GM04503 (cell line): ENCODE measurements around the gene PPIF.

Source experiments
- DNase-seq: peaks from one replicate; pipeline ENCODE4 v3.0.0-alpha.2; 2012; ENCODE audit warnings: low read depth

Gene PPIF

DNA sequence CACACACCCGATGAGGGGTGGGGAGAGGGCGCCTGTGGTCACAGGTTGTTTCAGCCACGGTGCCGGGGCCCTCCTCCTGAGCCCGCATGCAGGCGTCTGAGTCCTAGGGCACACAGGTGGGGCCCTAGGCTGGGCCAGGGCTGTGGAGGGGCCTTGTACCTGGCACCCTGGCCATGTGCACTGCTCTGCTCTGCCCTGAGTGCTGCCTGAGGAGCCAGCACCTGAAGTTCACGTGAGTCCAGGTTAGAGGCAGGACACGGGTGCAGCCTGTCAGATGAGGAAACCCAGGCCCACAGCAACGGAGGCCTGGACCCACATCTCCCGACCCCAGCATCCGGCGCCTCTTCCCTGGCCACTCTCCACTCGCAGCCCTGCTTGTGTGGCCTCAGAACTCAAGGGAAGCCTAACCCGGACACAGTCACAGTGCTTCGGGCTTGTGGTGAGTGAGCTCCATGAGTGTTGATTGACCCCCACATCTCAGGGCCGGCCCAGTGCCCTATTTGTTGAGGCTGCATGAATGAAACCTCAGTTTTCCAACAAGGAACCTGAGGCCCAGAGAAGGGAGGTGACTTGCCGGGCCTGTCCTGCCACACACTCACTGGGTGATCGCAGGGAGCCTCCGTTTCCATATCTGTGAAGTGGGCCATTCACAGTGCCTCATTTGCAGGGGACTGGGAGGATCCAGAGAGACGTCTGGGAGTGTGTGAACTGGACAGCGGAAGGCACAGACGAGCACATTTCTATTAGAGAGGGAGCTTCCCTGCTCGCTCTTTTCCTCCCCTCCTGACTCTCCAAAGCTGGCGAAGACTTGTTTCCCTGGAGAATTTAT lies 39.6 kb downstream of the PPIF start:
- DNase-seq: no peak

DNA sequence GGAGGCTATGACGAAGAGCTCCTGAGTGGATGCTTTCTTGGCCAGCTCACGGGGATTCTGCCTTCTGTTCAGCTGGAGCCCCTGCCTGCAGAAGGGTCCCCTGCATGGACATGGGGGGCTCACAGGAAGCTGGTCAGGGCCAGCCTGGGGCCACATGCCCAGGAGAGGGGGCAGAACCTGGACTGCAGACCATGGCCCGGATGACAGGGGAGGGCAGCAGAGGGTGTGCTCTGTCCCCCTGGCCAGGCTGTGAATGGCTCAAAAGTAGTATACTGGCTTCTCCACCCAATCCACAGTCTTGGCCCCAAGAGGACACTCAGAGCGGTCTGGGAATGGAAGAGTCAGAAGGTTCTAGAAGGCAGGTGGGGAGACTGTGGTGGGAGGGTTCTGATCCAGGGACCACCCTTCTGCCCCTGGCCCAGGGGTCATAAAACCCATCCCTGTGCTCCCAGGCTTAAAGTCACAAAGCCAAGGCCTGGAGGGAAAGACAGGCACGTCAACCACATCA lies 40.3 kb downstream of the PPIF start:
- no peak for DNase-seq

DNA sequence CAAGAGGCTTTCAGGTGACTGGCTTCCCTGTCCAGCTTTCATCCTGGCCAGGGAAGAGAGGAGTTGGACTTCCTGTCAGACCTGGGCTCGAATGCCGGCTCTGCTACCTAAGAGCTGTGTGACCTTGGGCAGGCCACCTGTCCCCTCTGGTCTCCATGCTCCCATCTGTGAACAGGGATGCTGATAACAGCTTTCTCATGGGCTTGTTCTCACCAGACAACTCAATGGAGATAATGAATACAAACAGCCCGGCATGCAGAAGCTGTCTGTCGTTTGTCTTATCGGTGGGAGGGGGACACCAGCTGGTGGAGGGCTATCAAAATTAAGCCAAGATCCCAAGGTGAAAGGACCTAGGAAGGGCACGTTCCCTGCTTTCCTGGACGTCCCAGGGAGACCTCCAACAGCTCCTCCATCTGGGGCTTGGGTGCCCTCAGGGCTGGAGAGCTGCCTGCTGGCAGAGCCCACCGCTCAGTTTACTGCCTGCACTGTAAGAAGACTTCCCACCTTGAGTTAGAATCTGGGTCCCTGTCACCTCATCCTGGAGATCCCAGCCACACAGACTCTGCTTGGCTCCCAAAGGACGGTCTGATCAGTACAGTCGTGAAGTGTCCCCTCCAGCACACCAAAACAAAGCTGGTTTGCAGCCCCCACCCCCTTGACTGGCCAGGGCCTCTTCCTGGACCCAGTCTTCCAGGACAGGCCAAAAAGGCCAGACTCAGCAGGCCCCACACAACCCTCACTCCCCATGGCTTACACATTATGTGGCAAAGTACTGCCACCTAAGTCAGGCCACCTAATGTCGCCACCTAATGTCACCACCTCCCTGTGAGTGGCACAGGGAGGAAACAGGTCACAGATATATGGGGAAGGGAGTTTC lies 40.9 kb downstream of the PPIF start:
- no peak for DNase-seq

DNA sequence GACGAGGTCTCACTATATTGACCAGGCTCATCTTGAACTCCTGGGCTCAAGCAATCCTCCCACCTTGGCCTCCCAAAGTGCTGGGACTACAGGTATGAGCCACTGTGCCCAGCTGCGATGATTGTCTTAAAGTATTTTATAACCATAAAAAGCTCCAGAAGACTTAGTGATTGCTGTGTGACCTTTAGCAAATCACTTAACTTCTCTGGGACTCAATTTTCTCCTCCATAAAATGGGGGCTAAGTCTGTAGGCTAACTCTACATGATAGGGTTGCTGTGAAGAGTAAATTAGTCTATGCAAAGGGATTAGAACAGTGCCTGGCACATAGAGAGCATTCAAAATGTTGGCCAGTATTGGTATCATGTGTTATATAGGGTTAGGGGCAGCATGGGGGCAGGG lies 42.8 kb downstream of the PPIF start:
- no peak for DNase-seq

DNA sequence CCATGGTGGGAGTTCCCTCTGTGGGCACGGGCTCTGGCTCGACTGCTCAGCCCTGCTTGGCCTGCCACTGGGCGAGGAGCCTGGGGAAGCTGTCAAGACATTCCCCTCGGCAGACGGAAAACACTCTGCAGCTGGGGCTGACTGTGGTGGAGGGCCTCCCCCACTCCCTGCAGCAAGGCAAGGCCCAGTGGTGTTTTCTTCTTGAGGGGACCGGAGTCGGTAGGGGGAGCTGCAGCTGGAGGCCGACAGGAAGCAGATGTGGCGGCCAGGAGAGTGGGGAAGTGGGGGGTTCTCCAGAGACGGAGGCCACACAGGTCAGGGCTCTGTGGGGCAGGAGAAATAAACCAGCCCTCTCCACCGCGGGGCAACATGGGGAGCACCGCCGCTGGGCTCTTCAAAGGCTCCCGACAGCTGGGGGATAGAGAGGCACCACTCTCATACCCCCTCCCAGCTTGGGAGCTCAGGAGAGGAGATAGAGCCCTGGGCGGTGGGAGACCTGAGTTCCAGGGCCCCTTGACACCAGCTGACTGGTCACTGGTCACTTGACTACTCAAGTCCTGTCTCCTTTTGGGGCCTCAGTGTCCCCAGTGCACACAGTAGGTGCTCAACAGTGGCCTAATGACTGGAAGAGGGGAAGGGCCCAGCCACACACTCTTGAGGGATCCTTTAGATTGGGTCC lies 43.4 kb downstream of the PPIF start:
- DNase-seq: no peak

DNA sequence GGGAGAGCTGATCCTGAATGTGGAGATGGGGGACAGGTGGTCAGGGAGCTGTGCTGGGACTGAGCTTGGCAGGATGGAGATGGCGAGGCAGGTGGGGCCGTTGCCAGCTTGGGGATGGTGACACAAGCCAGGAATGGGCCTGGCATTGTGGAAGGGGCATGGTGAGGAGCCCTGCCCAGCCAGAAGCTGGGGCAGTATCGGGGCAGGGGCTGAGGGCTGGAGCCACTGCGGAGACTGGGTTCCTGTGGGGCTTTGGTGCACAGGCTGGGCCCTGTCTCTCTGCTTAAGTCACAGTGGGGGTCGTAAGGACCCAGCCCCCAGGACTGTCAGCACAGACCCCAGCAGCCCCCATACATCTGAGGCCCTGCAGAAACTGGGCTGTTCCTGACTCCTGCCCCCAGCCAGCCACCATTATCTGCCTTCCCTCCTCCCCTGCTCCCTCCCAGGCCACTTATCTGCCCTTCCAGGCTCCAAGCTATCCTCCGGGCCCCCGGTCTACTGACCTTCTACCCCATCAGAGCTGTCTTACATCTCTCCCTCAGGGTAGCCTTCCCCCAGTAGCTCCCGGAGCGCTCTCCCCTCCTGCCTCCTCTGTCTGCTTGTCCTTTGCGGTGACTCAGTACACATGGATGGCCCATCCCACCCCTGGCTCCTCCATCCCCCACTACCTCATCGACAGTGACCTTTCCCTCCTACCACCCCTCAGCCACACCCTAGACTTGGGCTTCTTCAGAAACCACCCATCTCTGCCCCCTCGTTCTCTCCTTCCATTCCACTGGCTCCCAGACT lies 44.2 kb downstream of the PPIF start:
- no peak for DNase-seq

DNA sequence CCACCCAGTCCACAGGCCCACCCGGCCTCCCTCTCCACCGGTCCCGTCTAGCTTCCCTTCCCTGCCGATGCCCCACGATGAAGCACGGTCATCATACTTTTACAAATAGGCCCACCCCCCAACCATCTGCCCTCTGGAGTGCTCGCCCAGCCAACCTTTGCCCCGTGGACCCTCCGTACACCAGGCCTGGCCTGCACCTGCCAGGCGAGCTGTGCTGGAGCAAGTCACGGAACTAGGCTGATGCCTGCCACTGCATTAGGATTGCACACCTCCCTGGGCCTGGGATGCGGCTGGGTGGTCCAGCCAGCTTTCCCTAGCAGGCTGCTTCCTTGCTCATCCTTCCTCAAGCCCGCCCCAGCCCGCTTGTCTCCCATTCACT lies 44.7 kb downstream of the PPIF start:
- no peak for DNase-seq

DNA sequence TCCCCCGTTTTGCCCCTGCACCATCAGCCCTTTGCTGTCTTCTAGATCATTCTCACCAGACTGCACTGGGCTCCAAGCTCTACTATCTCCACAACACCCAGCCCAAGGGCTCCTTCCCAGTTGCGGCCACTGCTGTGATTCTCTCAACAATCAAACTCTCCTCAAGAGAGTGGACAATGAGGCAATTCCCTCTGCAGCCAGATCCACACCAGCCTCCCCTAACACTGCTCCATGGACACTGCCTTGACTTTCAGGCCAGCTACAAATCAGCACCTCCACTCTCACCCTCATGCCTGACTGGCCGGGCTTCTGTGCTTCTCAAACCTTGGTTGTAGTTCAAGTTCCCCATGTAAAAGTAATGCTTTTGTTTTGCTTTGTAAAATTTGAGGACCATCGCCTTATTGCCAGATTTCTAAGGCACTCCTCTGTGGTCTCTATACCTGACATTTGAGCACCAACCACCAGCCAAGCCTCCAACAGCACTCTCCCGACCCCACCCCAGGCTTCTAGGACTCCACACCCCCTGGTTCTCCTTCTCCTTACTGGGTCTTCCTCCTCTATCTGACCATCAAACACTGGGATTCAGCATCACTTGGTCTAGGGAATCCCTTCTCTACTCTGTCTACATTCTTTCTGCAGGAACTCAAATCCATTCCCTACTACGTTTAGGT lies 45.4 kb downstream of the PPIF start:
- DNase-seq: no peak

DNA sequence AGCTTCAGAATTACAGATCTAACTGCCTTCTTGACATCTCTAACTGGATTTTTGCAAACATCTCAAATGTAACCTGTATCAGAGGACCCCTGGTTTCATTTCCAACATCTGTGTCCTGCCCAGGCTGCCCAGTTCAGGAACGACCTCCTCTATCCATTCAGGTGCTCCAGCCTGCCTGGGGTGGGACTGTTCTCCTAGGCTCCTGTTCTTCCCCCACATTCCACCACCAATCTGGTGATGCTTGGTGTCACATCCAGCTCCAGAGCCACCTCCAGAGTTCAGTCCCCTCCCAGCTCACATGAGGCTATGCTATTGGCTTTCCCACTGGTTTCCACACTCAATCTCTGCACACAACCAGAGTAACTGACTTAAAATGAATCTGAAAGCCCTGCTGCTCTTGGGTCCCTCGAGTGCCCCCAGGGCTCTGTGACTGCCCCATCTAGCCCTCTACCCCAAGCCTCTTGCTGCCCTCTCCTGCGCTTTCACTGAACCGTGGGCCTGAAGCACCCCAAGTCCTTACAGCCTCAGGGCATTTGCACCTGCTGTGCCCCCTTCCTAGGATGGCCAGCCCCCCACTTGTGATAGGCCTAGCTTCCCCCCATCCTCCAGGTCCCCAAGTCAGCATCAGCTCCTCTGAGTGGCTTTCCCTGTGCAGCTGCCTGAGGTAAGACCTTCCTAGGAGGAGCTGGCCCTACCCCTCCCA lies 46.1 kb downstream of the PPIF start:
- DNase-seq: no peak

DNA sequence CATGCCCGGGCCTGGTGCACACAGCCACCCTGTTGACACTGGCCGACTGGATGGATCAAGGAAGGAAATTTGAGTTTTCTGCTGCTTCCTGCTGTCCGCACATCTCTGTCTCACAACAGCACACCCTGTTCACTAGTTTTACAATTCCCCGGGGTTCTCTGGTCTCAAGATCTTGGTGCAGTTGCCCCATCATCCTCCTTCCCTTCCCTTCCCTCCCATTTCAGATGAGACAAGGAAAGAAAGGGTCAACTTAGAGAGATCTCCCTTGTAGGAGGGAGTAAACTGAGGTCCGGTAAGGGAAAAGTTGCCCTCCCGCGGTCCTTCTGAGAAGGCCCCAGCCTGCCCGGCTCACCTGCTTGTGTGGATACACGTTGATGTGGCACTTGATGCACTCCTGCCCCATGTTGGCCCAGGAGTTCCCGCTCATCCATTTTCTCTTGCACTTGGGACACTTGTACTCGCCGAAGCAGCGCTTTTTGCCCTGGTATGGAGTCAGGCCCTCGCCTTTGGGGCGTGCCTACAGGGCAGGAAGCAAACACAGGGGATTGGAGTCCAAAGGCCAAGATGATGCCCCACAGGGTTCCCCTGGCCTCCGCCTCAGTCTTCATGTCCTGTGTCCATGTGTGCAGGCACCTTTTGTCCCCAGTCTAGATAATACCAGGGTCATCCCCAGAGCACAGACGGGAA lies 46.8 kb downstream of the PPIF start:
- DNase-seq: no peak

DNA sequence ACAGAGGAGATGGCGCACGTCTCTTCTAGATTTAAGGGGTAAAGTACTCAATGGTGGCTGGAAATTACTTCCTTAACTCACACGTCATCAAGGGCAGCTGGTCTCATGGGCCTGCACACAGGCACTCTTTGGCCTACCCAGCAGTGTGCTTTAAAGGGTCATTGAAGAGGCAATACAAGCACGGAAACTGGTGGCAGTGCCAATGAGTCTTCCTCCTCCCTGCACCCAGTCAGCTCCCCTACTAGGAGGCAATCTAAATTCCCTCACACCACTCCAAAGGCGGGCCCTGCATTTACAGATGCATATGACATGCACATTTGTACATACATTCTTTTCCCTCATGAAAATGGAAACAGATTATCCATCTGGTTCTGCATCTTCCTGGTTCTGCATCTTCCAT lies 47.4 kb downstream of the PPIF start:
- no peak for DNase-seq

DNA sequence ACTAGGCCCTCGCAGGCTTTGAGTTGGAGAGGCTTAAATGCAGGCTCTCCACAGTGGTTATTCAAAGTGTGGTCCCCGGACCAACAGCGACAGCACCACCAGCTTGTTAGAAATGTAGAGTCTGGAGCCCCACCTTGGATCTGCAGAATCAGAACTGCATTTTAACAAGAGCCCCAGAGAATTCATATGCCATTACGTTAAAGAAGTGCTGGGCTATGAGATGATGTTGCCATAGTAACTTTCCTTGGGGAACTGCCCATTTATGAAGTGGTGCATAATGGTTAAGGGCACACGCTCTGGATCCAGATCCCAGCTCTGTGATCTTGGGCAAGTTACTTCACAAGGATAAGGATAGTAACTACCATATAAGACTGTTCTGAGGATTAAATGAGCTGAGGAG lies 49.3 kb downstream of the PPIF start:
- no peak for DNase-seq

DNA sequence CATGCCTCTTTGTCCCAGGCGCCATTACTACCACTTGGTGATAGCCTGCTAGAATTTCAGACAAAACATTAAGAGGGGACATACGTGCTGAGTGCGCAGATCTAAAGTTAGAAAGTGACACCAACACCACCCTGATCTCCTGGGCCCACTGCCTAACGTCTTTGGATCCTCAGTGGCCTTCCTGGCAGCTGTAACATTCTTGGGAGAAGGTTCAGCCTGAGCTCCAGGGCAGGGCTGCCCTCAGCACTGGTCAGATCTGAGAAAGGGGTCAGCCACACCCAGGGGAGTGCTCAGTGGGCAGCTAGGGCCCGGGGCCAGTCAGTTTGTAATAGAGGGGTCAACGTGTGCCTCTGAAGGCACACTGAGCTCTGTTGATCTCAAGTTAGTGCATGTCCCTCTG lies 49.8 kb downstream of the PPIF start:
- DNase-seq: no peak

DNA sequence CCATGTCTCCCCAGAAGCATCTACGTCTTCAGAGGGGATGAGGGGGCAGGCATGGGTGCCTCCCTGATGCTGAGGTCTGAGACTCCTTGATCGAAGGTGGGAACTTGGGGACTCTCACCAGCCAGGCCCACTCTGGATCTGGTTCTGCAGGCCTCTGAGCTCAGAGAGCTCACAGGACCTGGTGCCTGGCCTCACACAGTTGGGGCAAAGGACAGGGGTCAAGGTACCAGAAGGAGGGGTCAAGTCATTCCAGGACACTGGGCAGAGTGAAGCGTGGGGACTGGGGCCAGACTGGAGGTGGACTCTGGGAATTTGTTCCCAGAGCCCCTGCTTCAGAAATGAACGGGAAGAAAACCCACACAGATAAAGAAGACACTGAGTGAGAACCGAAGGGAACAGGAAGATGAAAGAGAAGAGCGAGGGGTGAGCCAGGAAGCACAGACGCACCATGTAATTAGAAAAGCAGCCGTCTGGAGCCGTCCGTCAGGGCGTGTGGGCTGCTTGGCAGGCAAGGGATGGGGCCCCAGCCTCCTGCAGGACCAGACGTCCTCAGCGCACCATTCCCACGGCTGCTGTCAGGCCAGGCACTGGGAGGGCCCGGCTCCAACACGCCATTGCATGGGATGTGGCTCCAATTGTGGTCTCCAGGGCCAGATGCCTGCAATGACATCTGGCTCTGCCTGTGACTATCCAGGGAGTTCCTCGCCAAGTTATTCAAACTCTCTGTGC lies 50.5 kb downstream of the PPIF start:
- peak; percentile 64 for DNase-seq

DNA sequence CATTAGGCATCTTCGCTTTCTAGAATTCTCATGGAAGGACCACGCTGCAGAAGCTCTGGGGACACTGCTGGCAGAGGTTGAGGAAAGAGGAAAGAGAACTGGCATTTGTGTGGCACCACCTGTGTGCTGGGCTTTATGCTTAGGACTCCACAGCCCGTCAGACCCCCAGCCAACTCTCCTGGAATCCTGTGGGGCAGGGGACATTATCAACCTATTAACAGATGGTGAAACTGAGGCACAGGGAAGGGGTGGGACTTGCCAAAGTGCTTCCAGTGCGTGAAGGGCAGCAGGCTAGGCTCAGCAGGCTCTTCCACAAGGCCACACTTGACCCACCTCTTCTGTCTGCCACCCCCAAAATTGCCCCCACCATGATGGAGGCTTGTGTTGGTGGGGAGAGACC lies 51.4 kb downstream of the PPIF start:
- no peak for DNase-seq

DNA sequence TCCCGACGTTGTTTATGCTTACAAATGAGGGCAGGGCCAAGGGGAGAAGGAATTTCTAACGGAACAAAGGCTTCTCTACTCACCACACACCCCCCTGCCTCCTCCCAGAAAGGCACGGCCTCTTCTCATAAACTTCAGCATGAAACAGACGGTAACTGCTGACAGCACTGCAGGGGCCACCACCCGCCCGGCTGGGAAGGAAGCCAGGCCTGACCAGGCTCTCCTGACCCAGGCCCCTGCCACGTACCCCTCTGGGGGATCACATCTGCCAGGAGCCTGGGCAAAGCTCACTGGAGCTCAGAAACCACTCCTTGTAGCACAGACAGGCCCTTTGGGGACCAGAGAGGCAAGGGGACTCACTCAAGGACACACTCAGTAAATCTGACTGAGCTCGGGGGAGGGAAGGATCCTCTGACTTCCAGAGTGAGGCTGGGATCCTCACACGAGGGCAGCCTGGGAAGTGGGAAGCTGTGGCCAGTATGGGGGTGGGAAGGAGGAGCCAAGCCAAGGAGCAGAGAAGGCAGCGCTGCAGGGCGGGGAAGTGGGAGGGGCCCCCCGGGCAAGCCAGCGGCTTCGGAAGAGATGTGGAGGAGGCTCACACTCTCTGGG lies 52.1 kb downstream of the PPIF start:
- peak; percentile 91 for DNase-seq

DNA sequence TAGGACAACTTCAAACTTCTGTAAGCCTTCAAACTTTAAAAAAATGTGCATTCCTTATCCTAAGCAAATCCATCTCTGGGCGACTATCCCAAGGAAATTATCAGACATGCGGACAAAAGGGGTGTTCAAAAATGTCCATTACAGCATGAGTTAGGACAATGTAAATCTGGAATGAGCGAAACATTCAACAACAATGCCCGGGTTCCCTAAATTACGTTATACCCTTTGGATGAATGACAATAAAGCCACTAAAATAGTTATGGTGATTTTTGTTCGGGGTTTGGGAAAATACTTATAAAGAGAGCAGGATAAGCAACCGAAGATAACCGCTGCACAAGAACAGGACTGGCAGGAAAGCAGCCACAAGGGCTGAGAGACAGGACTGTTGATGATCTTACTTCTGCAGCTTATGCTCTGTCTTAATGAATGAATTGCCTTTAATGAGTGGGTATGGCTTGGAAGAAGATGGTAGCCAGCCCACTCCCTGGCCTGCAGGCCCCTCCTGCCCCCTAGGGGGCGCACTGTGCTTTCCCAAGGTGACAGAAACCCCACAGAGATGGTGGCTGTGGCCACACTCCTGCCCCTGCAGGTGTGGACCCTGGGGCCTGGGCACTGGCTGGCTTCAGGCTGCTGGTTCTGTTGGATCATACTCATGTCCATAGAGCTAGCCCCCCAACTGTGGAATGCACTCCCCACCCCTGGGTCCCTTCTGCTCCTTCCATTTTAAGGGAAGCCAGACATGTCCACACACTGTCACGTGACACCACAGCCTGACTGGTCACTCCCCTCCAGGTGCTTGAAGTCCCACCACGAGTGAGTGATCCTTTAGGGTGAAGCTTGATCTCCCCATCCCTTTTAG lies 53.1 kb downstream of the PPIF start:
- no peak for DNase-seq
